GM23338 (cell line): ENCODE measurements around the gene DRGX. TPM values are rescaled to one million over a fixed set of nuclear protein-coding genes. Genes with fewer than 3 reads are reported as not detected.

Source experiments
- ATAC-seq: fragments of 200-7000 bp; cut with Tn5 transposase; 3 replicates; pipeline ENCODE4 v1.9.1; 2020
- DNase-seq: peaks from one replicate; pipeline ENCODE4 v3.0.0-alpha.2; 2015; ENCODE audit warnings: low spot score
- H2AFZ ChIP-seq: fragments of 200-600 bp; sonication (generic); 2 replicates; pipeline ENCODE4 v1.8.0; 2016; ENCODE audit warnings: antibody characterized with exemption, mild to moderate bottlenecking, moderate library complexity
- H3F3A ChIP-seq: fragments of 200-600 bp; sonication (generic); replicated peaks from 2 replicates; pipeline ENCODE4 v1.8.0; 2017; ENCODE audit warnings: antibody characterized with exemption, mixed run types, low read depth
- H3K27ac ChIP-seq: fragments of 200-600 bp; sonication (generic); 2 replicates; pipeline ENCODE4 v1.6.1; 2016; ENCODE audit warnings: low read depth
- H3K27me3 ChIP-seq: fragments of 200-600 bp; sonication (generic); 2 replicates; pipeline ENCODE4 v1.8.0; 2016; ENCODE audit warnings: mild to moderate bottlenecking, mixed run types, moderate library complexity; ENCODE audit not compliant: insufficient read depth
- H3K36me3 ChIP-seq: fragments of 200-600 bp; sonication (generic); 2 replicates; pipeline ENCODE4 v1.8.0; 2016; ENCODE audit warnings: mild to moderate bottlenecking; ENCODE audit not compliant: insufficient read depth
- H3K4me1 ChIP-seq: fragments of 200-600 bp; sonication (generic); 2 replicates; pipeline ENCODE4 v1.8.0; 2016; ENCODE audit warnings: mild to moderate bottlenecking, moderate library complexity; ENCODE audit not compliant: insufficient read depth
- H3K4me2 ChIP-seq: fragments of 200-600 bp; sonication (generic); 2 replicates; pipeline ENCODE4 v1.7.1; 2017; ENCODE audit warnings: mixed run types
- H3K4me3 ChIP-seq: fragments of 200-600 bp; sonication (generic); 2 replicates; pipeline ENCODE4 v1.6.1; 2016; ENCODE audit warnings: mixed run types
- H3K79me2 ChIP-seq: fragments of 200-600 bp; sonication (generic); replicated peaks from 2 replicates; pipeline ENCODE4 v1.8.0; 2017; ENCODE audit warnings: mild to moderate bottlenecking; ENCODE audit not compliant: insufficient read depth
- H3K9me2 ChIP-seq: fragments of 200-600 bp; sonication (generic); 2 replicates; pipeline ENCODE4 v1.8.0; 2017; ENCODE audit not compliant: insufficient read depth
- H4K20me1 ChIP-seq: fragments of 200-600 bp; sonication (generic); replicated peaks from 2 replicates; pipeline ENCODE4 v1.8.0; 2017; ENCODE audit warnings: mild to moderate bottlenecking; ENCODE audit not compliant: insufficient read depth
- H3K27ac Mint-ChIP-seq: 2 replicates; pipeline ENCODE4 v1.8.0; 2020; ENCODE audit warnings: inconsistent platforms, mild to moderate bottlenecking, moderate library complexity, mixed read lengths
- H3K27me3 Mint-ChIP-seq: 3 replicates; pipeline ENCODE4 v1.8.0; 2022; ENCODE audit warnings: low read depth, mild to moderate bottlenecking, moderate library complexity, mixed read lengths, inconsistent platforms; ENCODE audit not compliant: insufficient read depth, poor library complexity
- H3K36me3 Mint-ChIP-seq: 3 replicates; pipeline ENCODE4 v1.8.0; 2021; ENCODE audit warnings: low read depth, mild to moderate bottlenecking, inconsistent platforms, moderate library complexity, mixed read lengths
- H3K4me1 Mint-ChIP-seq: 3 replicates; pipeline ENCODE4 v1.8.0; 2020; ENCODE audit warnings: mild to moderate bottlenecking, inconsistent platforms, mixed read lengths
- H3K4me3 Mint-ChIP-seq: 3 replicates; pipeline ENCODE4 v1.8.0; 2021; ENCODE audit warnings: moderate library complexity, mild to moderate bottlenecking, inconsistent platforms, mixed read lengths
- H3K9me3 Mint-ChIP-seq: 3 replicates; pipeline ENCODE4 v1.8.0; 2020; ENCODE audit warnings: moderate library complexity, mild to moderate bottlenecking, inconsistent platforms, mixed read lengths
- EZH2 ChIP-seq: fragments of 200-600 bp; sonication (generic); IDR thresholded peaks from one replicate; pipeline ENCODE4 v1.8.0; 2017; ENCODE audit warnings: antibody characterized with exemption, mild to moderate bottlenecking, low read depth; ENCODE audit not compliant: unreplicated experiment
- JUNB ChIP-seq: IDR thresholded peaks from one replicate; pipeline ENCODE4 v1.6.1; 2016; ENCODE audit warnings: antibody characterized with exemption; ENCODE audit not compliant: unreplicated experiment
- POLR2AphosphoS5 ChIP-seq: IDR thresholded peaks from 2 replicates; pipeline ENCODE4 v1.6.1; 2016; ENCODE audit warnings: antibody characterized with exemption, low read depth
- REST ChIP-seq: IDR thresholded peaks from one replicate; pipeline ENCODE4 v1.6.1; 2018; ENCODE audit warnings: antibody characterized with exemption; ENCODE audit not compliant: unreplicated experiment
- STAT1 ChIP-seq: IDR thresholded peaks from one replicate; pipeline ENCODE4 v1.6.1; 2016; ENCODE audit warnings: antibody characterized with exemption; ENCODE audit not compliant: unreplicated experiment
- ZNF462 ChIP-seq: fragments of 250-450 bp; sonication (Bioruptor Pico); IDR thresholded peaks from 2 replicates; pipeline ENCODE4 v1.5.0; 2020; ENCODE audit warnings: mild to moderate bottlenecking, moderate library complexity
- polyA plus RNA-seq: library from polyadenylated mRNA; unstranded; fragments of >200 nt; fragmentation: Nextera tagmentation; extraction: Ambion mirVana; gene quantifications from 2 replicates; pipeline ENCODE4 v1.2.1, GENCODE V29; 2016
- total RNA-seq: library from RNA; depleted of rRNA; stranded (reverse); fragments of >200 nt; shearing (Covaris generic); gene quantifications from 2 replicates; pipeline ENCODE4 v1.2.3, GENCODE V29; 2014
- TF ChIP-seq, protein P1 (sequence below), 2 experiments: fragments of 200-600 bp in 1 of 2; sonication (generic) in 1 of 2; conservative IDR thresholded peaks; 2 replicates each; pipeline versions ENCODE4 v1.5.1 to v1.6.1; 2016 to 2017; ENCODE audit warnings: antibody characterized with exemption in 2 of 2, low read depth in 2 of 2, mild to moderate bottlenecking in 2 of 2, moderate library complexity in 1 of 2

DRGX gene
- total and polyA plus RNA-seq, 2 experiments from 2014 or later: not detected

DNA sequence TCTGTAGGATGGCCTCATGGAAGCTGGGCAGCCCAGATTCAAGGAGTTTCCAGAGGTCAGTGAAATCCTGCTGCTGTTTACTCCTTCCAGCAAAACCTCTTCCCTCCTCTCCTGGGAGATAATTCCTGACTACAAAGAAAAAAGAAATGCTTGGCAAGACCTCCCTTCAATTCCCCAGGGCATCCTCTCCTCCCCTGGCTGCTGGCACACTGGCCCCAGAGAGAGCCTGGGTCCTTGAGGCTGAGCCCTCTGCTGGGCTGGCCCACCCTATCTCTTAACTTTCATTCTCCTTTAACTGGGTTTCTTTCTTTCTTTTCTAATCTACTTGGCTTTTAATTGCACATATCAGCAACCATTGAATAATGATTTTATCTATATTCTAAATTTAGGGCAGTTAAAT lies 7.7 kb downstream of the DRGX start:
- H3K4me1 ChIP-seq: no peaks in the 10 kb centered on the region
- peaks cover 27% of the 10 kb centered on the region for H3K27me3 ChIP-seq
- H3K9me3 Mint-ChIP-seq: no peaks in the 10 kb centered on the region
- no peak overlapping the region for H3K4me2 ChIP-seq
- DNase-seq (no peak), ATAC-seq (no peak)
- TF ChIP-seq JUNB: no peak
- TF ChIP-seq, protein P1, sequence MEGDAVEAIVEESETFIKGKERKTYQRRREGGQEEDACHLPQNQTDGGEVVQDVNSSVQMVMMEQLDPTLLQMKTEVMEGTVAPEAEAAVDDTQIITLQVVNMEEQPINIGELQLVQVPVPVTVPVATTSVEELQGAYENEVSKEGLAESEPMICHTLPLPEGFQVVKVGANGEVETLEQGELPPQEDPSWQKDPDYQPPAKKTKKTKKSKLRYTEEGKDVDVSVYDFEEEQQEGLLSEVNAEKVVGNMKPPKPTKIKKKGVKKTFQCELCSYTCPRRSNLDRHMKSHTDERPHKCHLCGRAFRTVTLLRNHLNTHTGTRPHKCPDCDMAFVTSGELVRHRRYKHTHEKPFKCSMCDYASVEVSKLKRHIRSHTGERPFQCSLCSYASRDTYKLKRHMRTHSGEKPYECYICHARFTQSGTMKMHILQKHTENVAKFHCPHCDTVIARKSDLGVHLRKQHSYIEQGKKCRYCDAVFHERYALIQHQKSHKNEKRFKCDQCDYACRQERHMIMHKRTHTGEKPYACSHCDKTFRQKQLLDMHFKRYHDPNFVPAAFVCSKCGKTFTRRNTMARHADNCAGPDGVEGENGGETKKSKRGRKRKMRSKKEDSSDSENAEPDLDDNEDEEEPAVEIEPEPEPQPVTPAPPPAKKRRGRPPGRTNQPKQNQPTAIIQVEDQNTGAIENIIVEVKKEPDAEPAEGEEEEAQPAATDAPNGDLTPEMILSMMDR (conservative IDR thresholded peaks at IDR 0.05; ENCODE audit: low read depth in 2 of 2): no peak
- TF ChIP-seq REST: no peak
- TF ChIP-seq POLR2AphosphoS5: no peak
- no peak for TF ChIP-seq STAT1
- H3K27me3 Mint-ChIP-seq: peaks cover 14% of the 10 kb centered on the region
- no peak overlapping the region for H3K4me3 ChIP-seq
- H4K20me1 ChIP-seq: peaks cover 3% of the 10 kb centered on the region
- no peak overlapping the region for H3K27ac ChIP-seq
- no peaks in the 10 kb centered on the region for H3K79me2 ChIP-seq
- H3F3A ChIP-seq: no peaks in the 10 kb centered on the region
- no peak overlapping the region for H3K4me3 Mint-ChIP-seq
- H3K4me1 Mint-ChIP-seq: 0 out of 3 replicates have a peak, but pooled peaks cover 2% of the 10 kb centered on the region
- no peak overlapping the region for H2AFZ ChIP-seq
- no peaks in the 10 kb centered on the region for H3K36me3 Mint-ChIP-seq
- no peak overlapping the region for H3K27ac Mint-ChIP-seq
- no peaks in the 10 kb centered on the region for H3K9me2 ChIP-seq
- H3K36me3 ChIP-seq: no peaks in the 10 kb centered on the region

GRCh38 chr10:49387071-49387470 lies 8.8 kb downstream of the DRGX start:
- peaks cover 3% of the 10 kb centered on the region; the same call in 1 of the 2 replicates for H4K20me1 ChIP-seq
- H3F3A ChIP-seq: no peaks in the 10 kb centered on the region
- no peak overlapping the region for H3K27ac ChIP-seq
- DNase-seq (no peak), ATAC-seq (no peak)
- no peaks in the 10 kb centered on the region for H3K36me3 ChIP-seq
- no peak overlapping the region for H3K4me3 ChIP-seq
- TF ChIP-seq, protein P1 (conservative IDR thresholded peaks at IDR 0.05; ENCODE audit: low read depth in 2 of 2): no peak
- TF ChIP-seq ZNF462 (CRISPR knock-in tag): no peak
- no peak for TF ChIP-seq EZH2
- TF ChIP-seq STAT1: no peak
- Mint-ChIP-seq H3K9me3 (no peaks in the 10 kb centered on the region), H3K36me3 (no peaks in the 10 kb centered on the region), H3K4me1 (0 out of 3 replicates have a peak, but pooled peaks cover 2% of the 10 kb centered on the region), H3K27ac (no peak overlapping the region), H3K4me3 (no peak overlapping the region), H3K27me3 (peaks cover 12% of the 10 kb centered on the region)
- no peak overlapping the region for H3K4me2 ChIP-seq
- H2AFZ ChIP-seq: no peak overlapping the region
- no peaks in the 10 kb centered on the region for H3K79me2 ChIP-seq
- peaks cover 16% of the 10 kb centered on the region for H3K27me3 ChIP-seq
- no peaks in the 10 kb centered on the region for H3K4me1 ChIP-seq
- H3K9me2 ChIP-seq: no peaks in the 10 kb centered on the region
